Measurements from ENCODE around the gene BUD13.

BUD13 gene

DNA sequence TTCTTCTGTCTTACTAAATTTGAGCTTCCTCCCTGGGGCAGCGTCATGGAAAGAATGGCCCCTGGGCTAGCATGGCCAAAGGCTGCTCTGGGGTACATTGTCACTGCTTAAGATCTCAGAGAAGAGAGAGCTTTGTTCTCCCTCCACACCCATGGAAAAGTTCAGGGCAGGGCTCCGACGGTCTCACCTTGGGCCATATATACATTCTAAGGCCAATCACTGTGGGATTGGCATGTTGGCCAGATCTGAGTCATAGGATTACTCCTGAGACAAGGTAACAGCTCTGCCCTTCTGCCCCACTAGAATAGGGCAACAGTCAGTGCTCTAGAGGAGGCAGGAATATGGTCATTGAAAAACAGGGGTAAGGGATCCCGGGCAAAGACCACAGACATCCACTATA lies 56.2 kb downstream of the BUD13 start:
- no peak for DNase-seq (ENCODE audit: low read depth)

DNA sequence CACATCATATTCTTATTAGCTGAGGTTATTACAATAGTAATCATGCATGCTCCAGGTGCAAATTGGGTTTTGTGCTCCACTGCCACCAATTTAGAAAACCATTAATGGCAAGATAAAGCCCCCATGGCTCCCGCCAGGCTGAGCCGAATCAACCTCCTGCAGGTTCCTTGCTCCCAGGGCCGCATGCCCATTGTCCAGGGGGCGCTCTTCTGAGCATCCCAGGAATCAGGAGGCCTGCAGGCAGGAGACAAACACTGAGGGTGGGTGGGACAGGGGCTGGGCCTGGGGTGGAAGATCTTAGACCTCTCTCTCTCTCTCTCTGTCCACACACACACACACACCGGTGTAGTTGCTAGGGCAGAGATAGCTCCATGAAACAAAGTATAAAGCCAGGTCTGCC lies 57.4 kb downstream of the BUD13 start:
- DNase-seq (ENCODE audit: low read depth), result no peak

GRCh38 chr11:116714902-116715301 lies 57.9 kb downstream of the BUD13 start:
- no peak for DNase-seq (ENCODE audit: low read depth)

GRCh38 chr11:116712428-116712827 lies 60.4 kb downstream of the BUD13 start:
- DNase-seq (ENCODE audit: low read depth), result no peak

- no peak for DNase-seq (ENCODE audit: low read depth)
These were observed 62.0 kb downstream of the BUD13 start for GRCh38 chr11:116710762-116711161.

- no peak for DNase-seq (ENCODE audit: low read depth)
These were observed 62.6 kb downstream of the BUD13 start for GRCh38 chr11:116710001-116710674.

- DNase-seq (ENCODE audit: low read depth), result no peak
These were observed 65.0 kb downstream of the BUD13 start for GRCh38 chr11:116707746-116708145.

- no peak for DNase-seq (ENCODE audit: low read depth)
These were observed 65.6 kb downstream of the BUD13 start for GRCh38 chr11:116707161-116707629.

DNA sequence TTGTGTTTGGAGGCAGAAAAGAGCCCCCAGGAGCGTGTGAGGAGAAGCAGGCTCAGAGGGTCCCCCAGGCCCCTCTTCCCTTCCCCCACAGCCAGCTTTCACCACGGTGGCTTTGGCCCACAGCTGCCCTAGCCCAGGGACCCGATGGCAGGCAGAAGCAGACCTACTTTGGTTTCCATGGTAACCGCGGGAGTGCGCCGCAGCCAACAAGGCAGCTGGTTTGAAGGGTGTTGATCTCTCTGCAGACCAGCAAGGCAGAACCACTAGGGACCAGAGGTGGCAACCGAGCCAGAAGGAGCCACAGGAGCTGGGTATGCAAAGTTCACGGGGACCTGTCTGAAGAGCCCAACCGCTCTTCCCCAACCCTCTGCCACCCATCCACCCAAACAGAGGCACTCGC lies 69.4 kb downstream of the BUD13 start:
- no peak for DNase-seq (ENCODE audit: low read depth)

DNA sequence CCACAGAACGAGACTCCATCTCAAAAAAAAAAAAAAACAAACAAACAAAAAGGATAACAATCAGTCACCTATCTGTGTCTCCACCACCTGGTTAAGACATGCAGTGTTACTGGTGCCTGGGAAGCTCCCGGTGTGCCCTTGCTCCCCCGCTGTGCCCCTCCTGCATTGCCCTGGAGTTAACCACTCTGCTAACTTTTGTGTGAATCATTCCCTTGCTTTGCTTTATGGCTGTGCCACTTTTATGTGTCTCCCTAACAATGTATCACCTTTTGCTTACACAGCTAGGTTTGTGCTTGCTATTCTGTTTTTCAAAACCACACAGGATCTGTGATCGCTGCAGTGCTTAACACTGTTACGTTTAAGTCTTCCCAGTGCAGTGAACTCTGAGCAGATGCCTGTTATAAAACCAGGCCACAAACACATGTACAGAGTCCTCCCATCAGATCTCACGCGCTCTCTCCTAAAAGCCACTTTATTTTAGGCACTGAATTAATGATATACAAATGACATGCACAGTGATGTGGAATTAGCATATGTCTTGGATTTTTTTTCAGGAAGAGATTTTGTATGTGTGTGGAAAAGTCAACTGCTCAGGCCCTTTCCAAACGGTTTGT lies 69.9 kb downstream of the BUD13 start:
- DNase-seq (ENCODE audit: low read depth), result no peak

- no peak for DNase-seq (ENCODE audit: low read depth)
These were observed 70.9 kb downstream of the BUD13 start for GRCh38 chr11:116701876-116702275.

DNA sequence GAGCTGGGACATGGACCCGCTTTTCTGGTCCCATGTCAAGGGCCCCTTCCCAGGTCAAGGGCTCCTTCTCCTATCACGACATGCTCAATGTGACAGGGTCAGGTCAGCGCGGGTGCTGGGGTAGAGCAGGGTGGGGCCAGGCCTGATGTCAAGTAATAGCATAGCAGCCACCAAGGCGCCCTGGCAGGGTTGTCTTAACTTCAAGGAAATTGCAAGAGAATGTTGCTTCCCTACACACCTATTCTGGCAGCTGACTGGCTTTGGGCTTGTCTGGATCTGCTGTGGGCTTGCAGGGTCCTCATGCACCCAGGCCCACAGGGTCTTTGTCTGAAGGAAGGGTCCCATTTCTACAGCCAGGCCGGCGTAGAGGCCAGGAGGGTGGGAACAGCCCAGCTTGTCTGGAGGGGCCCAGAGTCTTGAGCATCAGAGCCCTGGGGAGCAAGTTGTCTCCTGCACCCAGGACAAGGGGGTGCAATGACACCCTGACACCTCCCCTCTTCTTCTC lies 71.4 kb downstream of the BUD13 start:
- DNase-seq (ENCODE audit: low read depth), result no peak

GRCh38 chr11:116700586-116701220 lies 72.1 kb downstream of the BUD13 start:
- DNase-seq (ENCODE audit: low read depth), result no peak

Data from iris pigment epithelial cell (primary cell).